IMR-90 (cell line): Measurements from ENCODE around the gene ABI3. TPM values are rescaled to one million over a fixed set of nuclear protein-coding genes. Genes with fewer than 3 reads are reported as not detected.
A peak's percentile ranks its signal among the peaks of the same experiment; 100 is the strongest.

Source experiments
- ATAC-seq: fragments of 200-7000 bp; cut with Tn5 transposase; 2 replicates; pipeline ENCODE4 v1.9.1; 2020; ENCODE audit warnings: low read depth, mild to moderate bottlenecking, moderate library complexity
- BruUV-seq: library from RNA; stranded (reverse); fragments of 400-500 nt; replicated peaks from 2 replicates; lab custom pipeline; 2021; lab: Mats Ljungman, UMichigan
- CTCF ChIA-PET: fragments of 300-600 bp; formaldehyde crosslinking; extraction: SDS; loops from one replicate; lab custom pipeline; 2021; ENCODE audit warnings: antibody characterized with exemption; lab: Yijun Ruan, JAX
- POLR2A ChIA-PET: fragments of 300-600 bp; sonication (Branson Sonifier 250); formaldehyde crosslinking; loops from one replicate; lab custom pipeline; 2022; ENCODE audit warnings: antibody characterized with exemption; ENCODE audit not compliant: unreplicated experiment; lab: Charles Lee
- DNase-seq: peaks from one replicate; pipeline ENCODE4 v3.0.0; 2013
- H2AFZ ChIP-seq: replicated peaks from 2 replicates; pipeline ENCODE3; 2013; ENCODE audit warnings: low read length, mild to moderate bottlenecking; ENCODE audit not compliant: poor library complexity
- H2AK5ac ChIP-seq: 2 replicates; pipeline ENCODE4 v1.6.1; 2013; ENCODE audit warnings: low read depth, low read length, inconsistent platforms
- H2AK9ac ChIP-seq: replicated peaks from 2 replicates; pipeline ENCODE3; 2013; ENCODE audit warnings: mild to moderate bottlenecking, low read depth, low read length, moderate library complexity; ENCODE audit not compliant: poor library complexity
- H2BK120ac ChIP-seq: 2 replicates; pipeline ENCODE4 v1.6.1; 2013; ENCODE audit warnings: low read depth, low read length, inconsistent platforms
- H2BK15ac ChIP-seq: 3 replicates; pipeline ENCODE4 v1.6.1; 2013; ENCODE audit warnings: low read depth, low read length, inconsistent platforms
- H2BK20ac ChIP-seq: 2 replicates; pipeline ENCODE4 v1.6.1; 2013; ENCODE audit warnings: low read depth, mild to moderate bottlenecking, inconsistent platforms, low read length, moderate library complexity
- H2BK5ac ChIP-seq: 2 replicates; pipeline ENCODE4 v1.6.1; 2013; ENCODE audit warnings: mild to moderate bottlenecking, low read depth, low read length, inconsistent platforms; ENCODE audit not compliant: poor library complexity, severe bottlenecking
- H3K14ac ChIP-seq: replicated peaks from 2 replicates; pipeline ENCODE4 v1.6.1; 2013; ENCODE audit warnings: low read depth, low read length, inconsistent platforms
- H3K18ac ChIP-seq: 2 replicates; pipeline ENCODE4 v1.6.1; 2013; ENCODE audit warnings: low read depth, low read length, control low read depth
- H3K23ac ChIP-seq: 2 replicates; pipeline ENCODE4 v1.6.1; 2013; ENCODE audit warnings: low read depth, low read length, inconsistent platforms
- H3K27ac ChIP-seq: 2 replicates; pipeline ENCODE4 v1.5.1; 2013; ENCODE audit warnings: mild to moderate bottlenecking, control low read depth, low read length; ENCODE audit not compliant: insufficient read depth
- H3K27me3 ChIP-seq: 2 replicates; pipeline ENCODE4 v1.6.1; 2013; ENCODE audit warnings: low read length; ENCODE audit not compliant: control insufficient read depth, insufficient read depth
- H3K36me3 ChIP-seq: 2 replicates; pipeline ENCODE4 v1.6.1; 2013; ENCODE audit warnings: low read length, mixed read lengths; ENCODE audit not compliant: control insufficient read depth, insufficient read depth
- H3K4ac ChIP-seq: 2 replicates; pipeline ENCODE4 v1.6.1; 2013; ENCODE audit warnings: low read depth, low read length, inconsistent platforms
- H3K4me1 ChIP-seq: 2 replicates; pipeline ENCODE4 v1.6.1; 2013; ENCODE audit warnings: low read length, mixed read lengths; ENCODE audit not compliant: control insufficient read depth, insufficient read depth
- H3K4me2 ChIP-seq: 2 replicates; pipeline ENCODE4 v1.6.1; 2013; ENCODE audit warnings: low read depth, mild to moderate bottlenecking, control low read depth, low read length, moderate library complexity
- H3K4me3 ChIP-seq: 2 replicates; pipeline ENCODE4 v1.5.1; 2013; ENCODE audit warnings: low read depth, mild to moderate bottlenecking, control low read depth, low read length, moderate library complexity; ENCODE audit not compliant: insufficient read depth
- H3K56ac ChIP-seq: 2 replicates; pipeline ENCODE4 v1.6.1; 2013; ENCODE audit warnings: low read length, inconsistent platforms; ENCODE audit not compliant: insufficient read depth; ENCODE audit errors: extremely low read depth
- H3K79me1 ChIP-seq, 2 experiments: 2 replicates each; pipeline ENCODE4 v1.6.1; 2013; ENCODE audit warnings: low read length in 2 of 2, inconsistent platforms in 1 of 2, low read depth in 1 of 2
- H3K9ac ChIP-seq: 2 replicates; pipeline ENCODE4 v1.6.1; 2013; ENCODE audit warnings: low read depth, low read length, control low read depth
- H3K9me1 ChIP-seq: 2 replicates; pipeline ENCODE4 v1.6.1; 2013; ENCODE audit warnings: low read length, inconsistent platforms; ENCODE audit not compliant: insufficient read depth
- H3K9me3 ChIP-seq: 2 replicates; pipeline ENCODE4 v1.6.1; 2013; ENCODE audit warnings: low read length; ENCODE audit not compliant: control insufficient read depth, insufficient read depth
- H4K20me1 ChIP-seq: 2 replicates; pipeline ENCODE4 v1.6.1; 2013; ENCODE audit warnings: low read length, inconsistent platforms; ENCODE audit not compliant: insufficient read depth
- H4K5ac ChIP-seq: 2 replicates; pipeline ENCODE4 v1.6.1; 2013; ENCODE audit warnings: mild to moderate bottlenecking, low read depth, low read length, control low read depth
- H4K8ac ChIP-seq, 2 experiments: 2 replicates each; pipeline ENCODE4 v1.6.1; 2013; ENCODE audit warnings: low read depth in 2 of 2, low read length in 2 of 2, control low read depth in 1 of 2, inconsistent platforms in 1 of 2
- H4K91ac ChIP-seq: 2 replicates; pipeline ENCODE4 v1.6.1; 2013; ENCODE audit warnings: low read depth, low read length, inconsistent platforms; ENCODE audit not compliant: insufficient read depth
- BHLHE40 ChIP-seq: fragments of 150-350 bp; IDR thresholded peaks from 2 replicates; pipeline ENCODE4 v1.6.1; 2016; ENCODE audit warnings: mild to moderate bottlenecking, low read depth, low read length
- CEBPB ChIP-seq: IDR thresholded peaks from 2 replicates; pipeline ENCODE4 v1.6.1; 2012; ENCODE audit warnings: low read depth, low read length, improper control_type of control experiment
- CHD1 ChIP-seq: IDR thresholded peaks from 2 replicates; pipeline ENCODE4 v1.6.1; 2012; ENCODE audit warnings: low read depth, low read length, improper control_type of control experiment
- ELK1 ChIP-seq: fragments of 150-350 bp; IDR thresholded peaks from 2 replicates; pipeline ENCODE4 v1.6.1; 2016; ENCODE audit warnings: low read depth, mild to moderate bottlenecking, low read length, moderate library complexity, borderline replicate concordance
- FOS ChIP-seq: fragments of 150-350 bp; IDR thresholded peaks from 2 replicates; pipeline ENCODE4 v1.6.1; 2016; ENCODE audit warnings: low read depth, low read length
- MAFK ChIP-seq: IDR thresholded peaks from 2 replicates; pipeline ENCODE4 v1.6.1; 2012; ENCODE audit warnings: low read depth, low read length, improper control_type of control experiment
- MAZ ChIP-seq: IDR thresholded peaks from 2 replicates; pipeline ENCODE4 v1.6.1; 2012; ENCODE audit warnings: low read depth, mild to moderate bottlenecking, low read length, improper control_type of control experiment, moderate library complexity, borderline replicate concordance
- MXI1 ChIP-seq: IDR thresholded peaks from 2 replicates; pipeline ENCODE4 v1.6.1; 2012; ENCODE audit warnings: low read depth, mild to moderate bottlenecking, low read length, moderate library complexity, borderline replicate concordance
- NFE2L2 ChIP-seq: fragments of 150-350 bp; IDR thresholded peaks from 2 replicates; pipeline ENCODE4 v1.6.1; 2016; ENCODE audit warnings: low read depth, mild to moderate bottlenecking, low read length
- POLR2A ChIP-seq: IDR thresholded peaks from 2 replicates; pipeline ENCODE4 v1.6.1; 2012; ENCODE audit warnings: mild to moderate bottlenecking, low read depth, low read length
- RAD21 ChIP-seq: IDR thresholded peaks from 2 replicates; pipeline ENCODE4 v1.6.1; 2012; ENCODE audit warnings: low read length, improper control_type of control experiment
- RCOR1 ChIP-seq: IDR thresholded peaks from 2 replicates; pipeline ENCODE4 v1.6.1; 2012; ENCODE audit warnings: mild to moderate bottlenecking, low read length, improper control_type of control experiment; ENCODE audit not compliant: insufficient replicate concordance
- SMC3 ChIP-seq: fragments of 150-350 bp; IDR thresholded peaks from 2 replicates; pipeline ENCODE4 v1.6.1; 2016; ENCODE audit warnings: low read depth, mild to moderate bottlenecking, antibody characterized with exemption, low read length, moderate library complexity
- USF2 ChIP-seq: fragments of 150-350 bp; IDR thresholded peaks from 2 replicates; pipeline ENCODE4 v1.6.1; 2017; ENCODE audit warnings: mild to moderate bottlenecking, antibody characterized with exemption, low read length, low read depth
- WGBS, 2 experiments: methylation state at CpG; one replicate each; pipeline versions ENCODE4 v1.1.5 to v1.1.7; 2013; ENCODE audit warnings: missing lambda C conversion rate in 2 of 2; ENCODE audit not compliant: insufficient read length in 1 of 2; ENCODE audit errors: extremely low coverage in 2 of 2; 5-methylcytosine and 5-hydroxymethylcytosine counted together
- dilution Hi-C: fragments of 300-500 bp; cut with HindIII; formaldehyde crosslinking; loops from one replicate; pipeline ENCODE4 v1.14.3; 2018; ENCODE audit warnings: low sequenced_read_pairs; ENCODE audit not compliant: unreplicated experiment
- in situ Hi-C: fragments of 300-500 bp; cut with MboI; formaldehyde crosslinking; loops from 3 replicates; pipeline ENCODE4 v1.14.3; 2019; ENCODE audit warnings: low sequenced_read_pairs, inconsistent platforms, mixed read lengths
- intact Hi-C: fragments of 100-400 bp; cut with micrococcal nuclease; formaldehyde crosslinking; loops from 2 replicates; pipeline ENCODE4 v1.10.0; 2022
- polyA plus RNA-seq, 3 experiments: library from polyadenylated mRNA; depleted of rRNA; stranded (reverse); fragments of >200 nt; gene quantifications; 2 replicates each; pipeline ENCODE4 v1.2.3, GENCODE V29; 2012; ENCODE audit warnings: low replicate concordance in 1 of 3
- total RNA-seq: library from RNA; depleted of rRNA; stranded (reverse); fragments of >200 nt; gene quantifications from 2 replicates; pipeline ENCODE4 v1.2.3, GENCODE V29; 2012
- TF ChIP-seq, protein P1 (sequence below): conservative IDR thresholded peaks from 2 replicates; pipeline ENCODE4 v1.5.1; 2012; ENCODE audit warnings: mild to moderate bottlenecking, low read depth, low read length, improper control_type of control experiment

ABI3 gene
- total and polyA plus RNA-seq, 2 of the 4 experiments (the other 2 are of a cell fraction) = 1.1 to 1.2 TPM

GRCh38 chr17:49229076-49229804 lies 18.7 kb downstream of the ABI3 start:
- Histone ChIP-seq H3K14ac (no peak overlapping the region), H3K27me3 (peaks cover 33% of the 10 kb centered on the region), H4K5ac (no peak overlapping the region), H3K23ac (no peak overlapping the region), H3K4me1 (no peaks in the 10 kb centered on the region; the same call in 1 of the 2 replicates), H3K27ac (no peak overlapping the region), H2BK120ac (no peak overlapping the region), H3K4me3 (no peak overlapping the region), H3K4me2 (no peak overlapping the region), H4K8ac (no peak overlapping the region), H4K91ac (no peak overlapping the region), H2BK15ac (no peak overlapping the region), H2AFZ (peak overlapping the region; percentile 98), H3K56ac (no peak overlapping the region), H3K79me1 (no peaks in the 10 kb centered on the region), H3K4ac (no peak overlapping the region), H3K9me3 (no peaks in the 10 kb centered on the region), H2AK9ac (no peak overlapping the region), H3K36me3 (no peaks in the 10 kb centered on the region), H2BK5ac (no peak overlapping the region), H2AK5ac (no peak overlapping the region), H3K18ac (no peak overlapping the region), H3K9me1 (no peaks in the 10 kb centered on the region), H2BK20ac (no peak overlapping the region), H4K20me1 (no peaks in the 10 kb centered on the region), H3K9ac (no peak overlapping the region)
- BruUV-seq = no TSS peak
- ChIA-PET CTCF (interaction anchor here (0.7 to 2.4 kb wide), 2 partner anchors 49 to 193 kb away, joined by 4 to 12 read pairs; no protein-coding TSS in a partner anchor), POLR2A (no interaction called here)
- in situ Hi-C loops (no loop called here), dilution Hi-C loops (no loop called here), intact Hi-C loops (loop anchor here (5.0 kb wide), 2 partner anchors 37 to 167 kb away; no protein-coding TSS in a partner anchor)
- ATAC-seq (no peak), DNase-seq (no peak)
- 100% methylated on average over 1 of the region's 6 CpGs; no CpG with 5 or more reads in 1 of the 2 experiments for WGBS, 2 experiments
- TF ChIP-seq NFE2L2 = no peak
- no peak for TF ChIP-seq SMC3
- no peak for TF ChIP-seq MXI1
- TF ChIP-seq MAFK = no peak
- TF ChIP-seq RCOR1 = no peak
- TF ChIP-seq BHLHE40 = no peak
- TF ChIP-seq MAZ = no peak
- no peak for TF ChIP-seq CEBPB
- TF ChIP-seq USF2 = no peak
- TF ChIP-seq POLR2A = no peak
- TF ChIP-seq CHD1 = no peak
- TF ChIP-seq, protein P1, sequence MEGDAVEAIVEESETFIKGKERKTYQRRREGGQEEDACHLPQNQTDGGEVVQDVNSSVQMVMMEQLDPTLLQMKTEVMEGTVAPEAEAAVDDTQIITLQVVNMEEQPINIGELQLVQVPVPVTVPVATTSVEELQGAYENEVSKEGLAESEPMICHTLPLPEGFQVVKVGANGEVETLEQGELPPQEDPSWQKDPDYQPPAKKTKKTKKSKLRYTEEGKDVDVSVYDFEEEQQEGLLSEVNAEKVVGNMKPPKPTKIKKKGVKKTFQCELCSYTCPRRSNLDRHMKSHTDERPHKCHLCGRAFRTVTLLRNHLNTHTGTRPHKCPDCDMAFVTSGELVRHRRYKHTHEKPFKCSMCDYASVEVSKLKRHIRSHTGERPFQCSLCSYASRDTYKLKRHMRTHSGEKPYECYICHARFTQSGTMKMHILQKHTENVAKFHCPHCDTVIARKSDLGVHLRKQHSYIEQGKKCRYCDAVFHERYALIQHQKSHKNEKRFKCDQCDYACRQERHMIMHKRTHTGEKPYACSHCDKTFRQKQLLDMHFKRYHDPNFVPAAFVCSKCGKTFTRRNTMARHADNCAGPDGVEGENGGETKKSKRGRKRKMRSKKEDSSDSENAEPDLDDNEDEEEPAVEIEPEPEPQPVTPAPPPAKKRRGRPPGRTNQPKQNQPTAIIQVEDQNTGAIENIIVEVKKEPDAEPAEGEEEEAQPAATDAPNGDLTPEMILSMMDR = no peak
- TF ChIP-seq RAD21 = no peak
- TF ChIP-seq ELK1 = no peak
- TF ChIP-seq FOS = no peak
